WTC11 (cell line): ENCODE results near the gene MED10. TPM values are rescaled to one million over a fixed set of nuclear protein-coding genes. Genes with fewer than 3 reads are reported as not detected.

Experiments used
- ATAC-seq: fragments of 200-7000 bp; cut with Tn5 transposase; 2 replicates; pipeline ENCODE4 v1.10.0; 2021; ENCODE audit warnings: mild to moderate bottlenecking, moderate library complexity
- CTCF ChIA-PET: fragments of 300-600 bp; sonication (Branson Sonifier 250); formaldehyde crosslinking; loops from one replicate; lab custom pipeline; 2021; ENCODE audit warnings: antibody characterized with exemption; lab: Charles Lee
- POLR2A ChIA-PET: fragments of 350-600 bp; sonication (Branson Sonifier 250); formaldehyde crosslinking; loops from one replicate; lab custom pipeline; 2021; ENCODE audit warnings: antibody characterized with exemption; lab: Charles Lee
- DNase-seq: peaks from one replicate; pipeline ENCODE4 v3.0.0; 2021; ENCODE audit warnings: low spot score
- H3K27ac Mint-ChIP-seq: 2 replicates; pipeline ENCODE4 v1.8.0; 2021; ENCODE audit warnings: mixed read lengths
- H3K27me3 Mint-ChIP-seq: 2 replicates; pipeline ENCODE4 v1.8.0; 2021; ENCODE audit warnings: low read depth, mild to moderate bottlenecking, moderate library complexity, mixed read lengths
- H3K36me3 Mint-ChIP-seq: 2 replicates; pipeline ENCODE4 v1.8.0; 2021; ENCODE audit warnings: mixed read lengths
- H3K4me1 Mint-ChIP-seq: 2 replicates; pipeline ENCODE4 v1.8.0; 2022; ENCODE audit warnings: mixed read lengths
- H3K4me3 Mint-ChIP-seq: 2 replicates; pipeline ENCODE4 v1.8.0; 2021; ENCODE audit warnings: mild to moderate bottlenecking, moderate library complexity, mixed read lengths
- H3K9me3 Mint-ChIP-seq: 2 replicates; pipeline ENCODE4 v1.8.0; 2021; ENCODE audit warnings: mixed read lengths
- ATF2 ChIP-seq: sonication (generic); formaldehyde crosslinking; IDR thresholded peaks from 2 replicates; pipeline ENCODE4 v1.8.1; 2022; ENCODE audit warnings: low read depth, missing genetic modification reagents, borderline replicate concordance
- ATF3 ChIP-seq: sonication (generic); formaldehyde crosslinking; conservative IDR thresholded peaks from 2 replicates; pipeline ENCODE4 v1.8.1; 2022; ENCODE audit warnings: mild to moderate bottlenecking, missing genetic modification reagents
- CREB1 ChIP-seq: sonication (generic); formaldehyde crosslinking; IDR thresholded peaks from 2 replicates; pipeline ENCODE4 v1.8.0; 2023; ENCODE audit warnings: mild to moderate bottlenecking, missing genetic modification reagents
- E2F1 ChIP-seq: sonication (generic); formaldehyde crosslinking; IDR thresholded peaks from 2 replicates; pipeline ENCODE4 v1.8.0; 2022; ENCODE audit warnings: mild to moderate bottlenecking, missing genetic modification reagents
- HMGA2 ChIP-seq: fragments of 250-450 bp; sonication (Bioruptor Pico); IDR thresholded peaks from 2 replicates; pipeline ENCODE4 v1.4.0; 2021; ENCODE audit warnings: mild to moderate bottlenecking, moderate library complexity
- KAT7 ChIP-seq: sonication (generic); formaldehyde crosslinking; IDR thresholded peaks from 2 replicates; pipeline ENCODE4 v1.8.1; 2023; ENCODE audit warnings: missing genetic modification reagents, mild to moderate bottlenecking, borderline replicate concordance
- MYBL2 ChIP-seq: sonication (generic); formaldehyde crosslinking; IDR thresholded peaks from 2 replicates; pipeline ENCODE4 v1.8.1; 2023; ENCODE audit warnings: mild to moderate bottlenecking, moderate library complexity, missing genetic modification reagents
- NR2C2 ChIP-seq: sonication (generic); formaldehyde crosslinking; IDR thresholded peaks from 2 replicates; pipeline ENCODE4 v1.8.0; 2022; ENCODE audit warnings: mild to moderate bottlenecking, missing genetic modification reagents
- PRDM15 ChIP-seq: sonication (generic); formaldehyde crosslinking; IDR thresholded peaks from 2 replicates; pipeline ENCODE4 v1.8.0; 2022; ENCODE audit warnings: missing genetic modification reagents
- SP1 ChIP-seq: sonication (generic); formaldehyde crosslinking; conservative IDR thresholded peaks from 2 replicates; pipeline ENCODE4 v1.8.1; 2022; ENCODE audit warnings: missing genetic modification reagents
- TP53 ChIP-seq: sonication (generic); formaldehyde crosslinking; IDR thresholded peaks from 2 replicates; pipeline ENCODE4 v1.8.1; 2023; ENCODE audit warnings: mild to moderate bottlenecking, missing genetic modification reagents
- ZNF232 ChIP-seq: sonication (generic); formaldehyde crosslinking; IDR thresholded peaks from 2 replicates; pipeline ENCODE4 v1.8.0; 2022; ENCODE audit warnings: mild to moderate bottlenecking, missing genetic modification reagents
- ZNF423 ChIP-seq: fragments of 250-450 bp; sonication (Bioruptor Pico); IDR thresholded peaks from 2 replicates; pipeline ENCODE4 v2.1.2; 2022; ENCODE audit warnings: mild to moderate bottlenecking, moderate library complexity
- total RNA-seq: library from RNA; stranded (reverse); gene quantifications from 3 replicates; pipeline ENCODE4 v1.2.3, GENCODE V29; 2021
- TF ChIP-seq, protein P1 (sequence below): sonication (generic); formaldehyde crosslinking; IDR thresholded peaks from 2 replicates; pipeline ENCODE4 v1.8.0; 2022; ENCODE audit warnings: mild to moderate bottlenecking, missing genetic modification reagents
- TF ChIP-seq, protein P2 (sequence below): sonication (generic); formaldehyde crosslinking; IDR thresholded peaks from 2 replicates; pipeline ENCODE4 v1.8.1; 2022; ENCODE audit warnings: missing genetic modification reagents, borderline replicate concordance

Gene MED10
- total RNA-seq, 1 experiment from 2014 or later: 17.2 TPM

- TF ChIP-seq, protein P1, sequence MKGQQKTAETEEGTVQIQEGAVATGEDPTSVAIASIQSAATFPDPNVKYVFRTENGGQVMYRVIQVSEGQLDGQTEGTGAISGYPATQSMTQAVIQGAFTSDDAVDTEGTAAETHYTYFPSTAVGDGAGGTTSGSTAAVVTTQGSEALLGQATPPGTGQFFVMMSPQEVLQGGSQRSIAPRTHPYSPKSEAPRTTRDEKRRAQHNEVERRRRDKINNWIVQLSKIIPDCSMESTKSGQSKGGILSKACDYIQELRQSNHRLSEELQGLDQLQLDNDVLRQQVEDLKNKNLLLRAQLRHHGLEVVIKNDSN: no peak
- TF ChIP-seq ATF3 (CRISPR knock-in tag) (no peak), SP1 (no peak), TP53 (CRISPR knock-in tag) (no peak), ATF2 (CRISPR knock-in tag) (no peak)
These were observed 804 bp downstream of the MED10 start (continued) for GRCh38 chr5:6377582-6377904.

GRCh38 chr5:6376974-6377520, 1.3 kb downstream of the MED10 start:
- peaks cover 44% of the 10 kb centered on the region for H3K36me3 Mint-ChIP-seq
- ChIA-PET POLR2A (no interaction called here), CTCF (no interaction called here)
- TF ChIP-seq NR2C2 (no peak), MYBL2 (CRISPR knock-in tag) (no peak), HMGA2 (CRISPR knock-in tag) (no peak), E2F1 (no peak), ZNF232 (no peak), PRDM15 (no peak), CREB1 (CRISPR knock-in tag) (no peak), ZNF423 (no peak), KAT7 (CRISPR knock-in tag) (no peak)
- TF ChIP-seq, protein P1: no peak
- TF ChIP-seq, protein P2, sequence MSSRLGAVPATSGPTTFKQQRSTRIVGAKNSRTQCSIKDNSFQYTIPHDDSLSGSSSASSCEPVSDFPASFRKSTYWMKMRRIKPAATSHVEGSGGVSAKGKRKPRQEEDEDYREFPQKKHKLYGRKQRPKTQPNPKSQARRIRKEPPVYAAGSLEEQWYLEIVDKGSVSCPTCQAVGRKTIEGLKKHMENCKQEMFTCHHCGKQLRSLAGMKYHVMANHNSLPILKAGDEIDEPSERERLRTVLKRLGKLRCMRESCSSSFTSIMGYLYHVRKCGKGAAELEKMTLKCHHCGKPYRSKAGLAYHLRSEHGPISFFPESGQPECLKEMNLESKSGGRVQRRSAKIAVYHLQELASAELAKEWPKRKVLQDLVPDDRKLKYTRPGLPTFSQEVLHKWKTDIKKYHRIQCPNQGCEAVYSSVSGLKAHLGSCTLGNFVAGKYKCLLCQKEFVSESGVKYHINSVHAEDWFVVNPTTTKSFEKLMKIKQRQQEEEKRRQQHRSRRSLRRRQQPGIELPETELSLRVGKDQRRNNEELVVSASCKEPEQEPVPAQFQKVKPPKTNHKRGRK (CRISPR knock-in tag): no peak
- H3K4me3 Mint-ChIP-seq: peak overlapping the region; percentile 96
- peaks cover 18% of the 10 kb centered on the region for H3K4me1 Mint-ChIP-seq
- H3K27ac Mint-ChIP-seq: no peak overlapping the region
- ATAC-seq (no peak), DNase-seq (no peak)
- no peaks in the 10 kb centered on the region; the same call in 1 of the 2 replicates for H3K27me3 Mint-ChIP-seq
- no peaks in the 10 kb centered on the region for H3K9me3 Mint-ChIP-seq
